ENCODE measurements around the gene BEST1. TPM values are rescaled to one million over a fixed set of nuclear protein-coding genes. Genes with fewer than 3 reads are reported as not detected.

Gene BEST1
- total and polyA plus RNA-seq, 8 donors = 3.8 to 14.6 (median 6.6) TPM

- H3K9me3 ChIP-seq = no peaks in the 10 kb centered on the region
- DNase-seq (no peak), ATAC-seq (no peak)
Measured at GRCh38 chr11:61928606-61929005, 21.5 kb upstream of the BEST1 start.

GRCh38 chr11:61930933-61931332 is 19.2 kb upstream of the BEST1 start:
- H3K9me3 ChIP-seq = peaks cover 0 to under 1% of the 10 kb centered on the region in 2 donors
- no peak overlapping the region for H3K27ac ChIP-seq
- H3K36me3 ChIP-seq = no peaks in the 10 kb centered on the region
- intact Hi-C loops (cut with DNase I) = no loop called here
- no peak for ATAC-seq
- H3K4me3 ChIP-seq = no peak overlapping the region
- H3K27me3 ChIP-seq = no peaks in the 10 kb centered on the region
- TF ChIP-seq CTCF (IDR thresholded peaks at IDR 0.05) = no peak
- H3K4me1 ChIP-seq = no peaks in the 10 kb centered on the region
- no peak for DNase-seq

More at GRCh38 chr11:61928606-61929005, 21.5 kb upstream of the BEST1 start:
- Histone ChIP-seq H3K4me3 (no peak overlapping the region), H3K27me3 (no peaks in the 10 kb centered on the region), H3K4me1 (no peaks in the 10 kb centered on the region), H3K36me3 (no peaks in the 10 kb centered on the region), H3K27ac (no peak overlapping the region)
- TF ChIP-seq CTCF (IDR thresholded peaks at IDR 0.05) = no peak
- intact Hi-C loops (cut with DNase I) = no loop called here

- no peak for TF ChIP-seq CTCF (IDR thresholded peaks at IDR 0.05)
- ATAC-seq = no peak
- no peaks in the 10 kb centered on the region for H3K4me1 ChIP-seq
- H3K27me3 ChIP-seq = no peaks in the 10 kb centered on the region
- no peak overlapping the region for H3K27ac ChIP-seq
- DNase-seq = no peak
- intact Hi-C loops (cut with DNase I) = no loop called here
- H3K4me3 ChIP-seq = no peak overlapping the region
- no peaks in the 10 kb centered on the region for H3K36me3 ChIP-seq
- peaks cover 0 to 13% of the 10 kb centered on the region in 2 donors for H3K9me3 ChIP-seq
Measured at GRCh38 chr11:61935861-61936260, 14.3 kb upstream of the BEST1 start.

GRCh38 chr11:61940466-61940865 is 9.7 kb upstream of the BEST1 start:
- Histone ChIP-seq H3K36me3 (no peaks in the 10 kb centered on the region), H3K27ac (no peak overlapping the region), H3K4me1 (no peaks in the 10 kb centered on the region), H3K4me3 (no peak overlapping the region), H3K9me3 (peaks cover 0 to 13% of the 10 kb centered on the region in 2 donors), H3K27me3 (no peaks in the 10 kb centered on the region)
- DNase-seq (peak in 1 of 4 donors; percentile 10), ATAC-seq (no peak)
- no peak for TF ChIP-seq CTCF (IDR thresholded peaks at IDR 0.05)
- intact Hi-C loops (cut with DNase I) = no loop called here

- no peaks in the 10 kb centered on the region for H3K27me3 ChIP-seq
- peaks cover 0 to 23% of the 10 kb centered on the region in 2 donors for H3K4me1 ChIP-seq
- ATAC-seq = no peak
- H3K27ac ChIP-seq = no peak overlapping the region
- no peaks in the 10 kb centered on the region for H3K36me3 ChIP-seq
- TF ChIP-seq CTCF (IDR thresholded peaks at IDR 0.05) = no peak
- intact Hi-C loops (cut with DNase I) = loop anchor here in 1 of 2 donors (5.0 kb wide), 1 partner anchor 48 kb away; no protein-coding TSS in a partner anchor
- peak in 1 of 4 donors; percentile 19 for DNase-seq
- no peak overlapping the region for H3K4me3 ChIP-seq
- H3K9me3 ChIP-seq = no peaks in the 10 kb centered on the region
Measured at GRCh38 chr11:61945191-61945590, 5.0 kb upstream of the BEST1 start.

Measured in left lung (tissue), 10 donors.